Measurements from ENCODE around the gene TMED5.

The TMED5 gene

DNA sequence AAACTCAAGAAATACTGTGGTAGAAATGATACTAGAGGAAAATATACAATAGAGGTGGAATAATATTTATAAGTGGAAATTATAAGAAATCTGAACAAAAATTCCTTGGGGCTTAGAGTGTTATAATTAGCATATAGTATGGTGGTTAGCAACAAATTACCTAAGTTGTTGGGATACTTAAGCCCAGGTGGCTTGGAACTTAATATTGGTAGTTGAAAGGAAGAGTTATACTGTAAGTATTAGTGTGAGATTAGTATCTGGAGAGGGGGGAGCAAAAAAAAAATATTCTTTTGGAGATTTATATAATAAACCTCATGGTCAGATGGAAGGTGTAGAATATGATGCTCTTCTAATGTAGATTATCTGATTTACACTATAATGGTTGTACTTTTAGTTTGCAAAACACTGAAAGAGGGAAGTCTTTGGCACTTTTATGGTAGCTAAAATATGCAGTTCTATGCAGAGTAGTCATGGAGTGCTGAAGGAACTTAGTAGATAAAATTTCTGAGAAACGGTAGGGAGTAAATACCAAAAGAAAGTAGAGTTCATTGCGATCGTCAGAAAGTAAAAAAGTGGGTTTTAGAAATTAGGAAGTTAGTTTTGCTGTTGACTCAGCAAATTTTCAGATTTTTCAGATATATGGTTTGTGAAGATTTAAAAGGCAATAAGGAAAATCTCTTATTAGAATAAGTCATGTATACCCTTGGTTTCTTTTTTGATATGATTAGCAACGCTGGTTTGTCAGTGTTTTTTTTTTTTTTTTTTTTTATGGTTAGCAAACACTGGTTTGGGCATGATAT, 55.5 kb downstream of the TMED5 start:
- TF ChIP-seq, protein P1, sequence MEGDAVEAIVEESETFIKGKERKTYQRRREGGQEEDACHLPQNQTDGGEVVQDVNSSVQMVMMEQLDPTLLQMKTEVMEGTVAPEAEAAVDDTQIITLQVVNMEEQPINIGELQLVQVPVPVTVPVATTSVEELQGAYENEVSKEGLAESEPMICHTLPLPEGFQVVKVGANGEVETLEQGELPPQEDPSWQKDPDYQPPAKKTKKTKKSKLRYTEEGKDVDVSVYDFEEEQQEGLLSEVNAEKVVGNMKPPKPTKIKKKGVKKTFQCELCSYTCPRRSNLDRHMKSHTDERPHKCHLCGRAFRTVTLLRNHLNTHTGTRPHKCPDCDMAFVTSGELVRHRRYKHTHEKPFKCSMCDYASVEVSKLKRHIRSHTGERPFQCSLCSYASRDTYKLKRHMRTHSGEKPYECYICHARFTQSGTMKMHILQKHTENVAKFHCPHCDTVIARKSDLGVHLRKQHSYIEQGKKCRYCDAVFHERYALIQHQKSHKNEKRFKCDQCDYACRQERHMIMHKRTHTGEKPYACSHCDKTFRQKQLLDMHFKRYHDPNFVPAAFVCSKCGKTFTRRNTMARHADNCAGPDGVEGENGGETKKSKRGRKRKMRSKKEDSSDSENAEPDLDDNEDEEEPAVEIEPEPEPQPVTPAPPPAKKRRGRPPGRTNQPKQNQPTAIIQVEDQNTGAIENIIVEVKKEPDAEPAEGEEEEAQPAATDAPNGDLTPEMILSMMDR (conservative IDR thresholded peaks at IDR 0.05; ENCODE audit: low read depth, low read length): no peak
- DNase-seq (ENCODE audit: low read depth): no peak
- H3K4me3 ChIP-seq (ENCODE audit: low read depth, low read length): no peak overlapping the region

DNA sequence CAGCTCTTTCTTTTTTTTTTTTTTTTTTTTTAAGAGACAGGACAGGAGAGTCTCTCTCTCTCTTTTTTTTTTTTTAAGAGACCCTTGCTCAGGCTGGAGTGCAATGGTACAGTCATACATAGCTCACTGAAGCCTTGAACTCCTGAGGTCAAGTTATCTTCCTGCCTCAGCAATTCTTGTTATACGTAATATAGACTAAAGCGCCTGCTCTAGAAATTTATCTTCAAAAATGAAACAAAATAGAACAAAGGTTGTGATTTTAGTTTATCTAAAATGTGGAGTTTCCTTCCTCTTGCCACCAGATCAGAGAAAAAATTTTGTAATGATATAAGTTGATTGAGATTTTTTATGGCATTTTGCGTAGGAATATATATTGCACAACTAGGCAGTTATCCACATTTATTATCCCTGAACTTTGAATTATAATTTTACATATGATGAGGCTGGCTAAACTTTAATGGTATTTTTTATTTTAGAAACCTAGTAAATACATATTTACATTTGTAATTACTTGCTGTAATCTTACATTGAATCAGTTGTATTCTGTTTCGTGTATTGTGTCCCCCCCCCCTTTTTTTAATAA, 56.9 kb downstream of the TMED5 start:
- H3K4me3 ChIP-seq (ENCODE audit: low read depth, low read length): no peak overlapping the region
- peak; percentile 71 for DNase-seq (ENCODE audit: low read depth)
- TF ChIP-seq, protein P1 (conservative IDR thresholded peaks at IDR 0.05; ENCODE audit: low read depth, low read length): no peak

DNA sequence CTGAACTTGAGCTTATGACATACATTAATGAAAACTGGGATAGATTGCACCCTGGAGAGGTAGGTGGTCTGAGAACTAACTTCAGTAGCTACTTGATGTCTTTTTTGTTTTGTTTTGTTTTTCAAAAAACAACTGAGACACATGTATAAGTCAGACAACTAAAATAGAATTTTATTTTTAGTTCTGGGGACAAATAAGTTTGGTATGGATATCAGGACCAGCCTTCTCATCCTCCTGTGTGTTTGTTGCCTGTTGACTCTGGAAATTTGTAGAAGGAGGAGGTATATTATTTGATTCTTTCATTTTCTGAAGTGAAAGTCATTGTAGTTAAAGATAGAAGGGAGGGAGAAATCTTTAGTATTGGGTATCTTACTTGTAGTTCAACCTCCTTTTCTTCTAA, 59.6 kb downstream of the TMED5 start:
- H3K4me3 ChIP-seq (ENCODE audit: low read depth, low read length): no peak overlapping the region
- DNase-seq (ENCODE audit: low read depth): no peak
- TF ChIP-seq, protein P1 (conservative IDR thresholded peaks at IDR 0.05; ENCODE audit: low read depth, low read length): no peak

DNA sequence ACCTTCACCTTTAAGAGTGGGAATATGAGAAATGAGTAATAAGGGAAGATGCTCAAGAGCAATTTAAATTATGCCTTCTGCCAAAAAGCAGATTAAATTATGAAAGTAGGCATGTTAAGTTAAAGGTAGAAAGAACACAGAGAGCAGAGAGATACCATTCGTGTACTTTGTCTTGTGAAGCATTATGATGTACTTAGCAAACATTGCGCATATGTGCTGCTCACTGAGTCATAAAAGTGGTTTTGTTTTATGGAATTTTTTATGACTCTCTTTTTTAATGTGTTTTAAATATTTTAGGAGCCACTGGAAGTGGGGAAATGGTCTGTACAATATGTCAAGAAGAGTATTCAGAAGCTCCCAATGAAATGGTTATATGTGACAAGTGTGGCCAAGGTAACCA, 65.8 kb downstream of the TMED5 start:
- TF ChIP-seq, protein P1 (conservative IDR thresholded peaks at IDR 0.05; ENCODE audit: low read depth, low read length): no peak
- no peak overlapping the region for H3K4me3 ChIP-seq (ENCODE audit: low read depth, low read length)
- DNase-seq (ENCODE audit: low read depth): no peak

DNA sequence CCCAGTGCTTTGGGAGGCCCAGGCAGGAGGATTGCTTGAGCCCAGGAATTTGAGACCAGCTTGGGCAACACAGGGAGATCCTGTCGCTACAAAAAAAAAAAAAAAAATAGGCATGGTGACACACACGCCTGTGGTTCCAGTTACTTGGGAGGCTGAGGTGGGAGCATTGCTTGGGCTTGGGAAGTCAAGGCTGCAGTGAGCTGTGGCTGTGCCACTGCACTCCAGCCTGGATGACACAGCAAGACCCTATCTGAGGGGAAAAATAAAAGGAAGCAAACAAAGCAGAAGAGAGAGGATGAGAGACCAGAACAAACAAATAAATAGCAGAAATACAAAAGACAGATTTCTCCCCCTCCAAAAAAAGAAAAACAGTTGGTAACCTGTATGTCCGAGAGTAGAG, 67.1 kb downstream of the TMED5 start:
- no peak for DNase-seq (ENCODE audit: low read depth)
- TF ChIP-seq, protein P1 (conservative IDR thresholded peaks at IDR 0.05; ENCODE audit: low read depth, low read length): no peak
- no peak overlapping the region for H3K4me3 ChIP-seq (ENCODE audit: low read depth, low read length)

DNA sequence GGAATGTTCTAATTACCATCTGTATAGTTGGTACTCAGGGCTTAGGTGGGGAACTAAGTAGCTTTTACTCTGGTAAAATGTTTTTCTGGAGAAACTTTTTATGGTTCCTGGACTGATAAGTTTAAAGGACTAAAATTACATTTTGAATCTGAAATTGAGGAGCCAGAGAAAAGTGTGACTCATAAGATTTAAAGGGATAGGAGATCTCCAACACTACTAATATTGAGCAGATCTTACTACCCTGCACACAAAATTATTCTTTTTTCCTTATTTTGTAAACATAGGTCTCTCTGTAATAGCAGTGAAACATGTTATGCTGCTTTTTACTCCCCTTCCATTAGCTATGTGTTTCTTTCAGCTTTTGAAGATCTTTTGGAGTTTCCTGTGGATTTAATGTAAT, 68.7 kb downstream of the TMED5 start:
- H3K4me3 ChIP-seq (ENCODE audit: low read depth, low read length): no peak overlapping the region
- DNase-seq (ENCODE audit: low read depth): no peak

More for the DNA sequence above, 68.7 kb downstream of the TMED5 start:
- TF ChIP-seq, protein P1 (conservative IDR thresholded peaks at IDR 0.05; ENCODE audit: low read depth, low read length): no peak

Measured in choroid plexus epithelial cell (primary cell).